Kidney (tissue), 14 donors: ENCODE data around the gene CNOT11. TPM values are rescaled to one million over a fixed set of nuclear protein-coding genes. Genes with fewer than 3 reads are reported as not detected.

ENCODE experiments used
- DNase-seq, 5 donors: peaks; one replicate each; pipeline ENCODE4 v3.0.0-alpha.2; 2013 to 2020
- FAIRE-seq: peaks from 2 replicates; lab custom pipeline; 2012; peaks lifted over from hg19 to GRCh38; lab: Jason Lieb, UNC
- H3K27ac ChIP-seq, 2 donors: one replicate each; pipeline ENCODE4 v1.7.0; 2013; ENCODE audit warnings: low read depth in 2 of 2, low read length in 2 of 2, inconsistent platforms in 1 of 2
- H3K27me3 ChIP-seq: one replicate; pipeline ENCODE4 v1.7.1; 2013; ENCODE audit warnings: low read length, inconsistent platforms; ENCODE audit not compliant: control insufficient read depth, insufficient read depth
- H3K36me3 ChIP-seq, 3 donors: one replicate each; pipeline versions ENCODE4 v1.7.0 to v1.7.1; 2013; ENCODE audit warnings: low read length in 3 of 3, control low read depth in 1 of 3, inconsistent platforms in 1 of 3; ENCODE audit not compliant: insufficient read depth in 3 of 3, control insufficient read depth in 2 of 3
- H3K4me1 ChIP-seq, 3 donors: one replicate each; pipeline versions ENCODE4 v1.7.0 to v1.7.1; 2013; ENCODE audit warnings: low read length in 3 of 3, inconsistent platforms in 1 of 3, low read depth in 1 of 3; ENCODE audit not compliant: control insufficient read depth in 2 of 3, insufficient read depth in 2 of 3
- H3K4me3 ChIP-seq, 3 donors: one replicate each; pipeline versions ENCODE4 v1.7.0 to v1.8.1; 2013; ENCODE audit warnings: low read length in 3 of 3, control low read depth in 1 of 3, inconsistent platforms in 1 of 3
- H3K9ac ChIP-seq, 3 donors: one replicate each; pipeline versions ENCODE4 v1.7.0 to v1.7.1; 2013; ENCODE audit warnings: low read length in 3 of 3, control low read depth in 1 of 3, inconsistent platforms in 1 of 3
- H3K9me3 ChIP-seq, 3 donors: one replicate each; pipeline versions ENCODE4 v1.7.0 to v1.7.1; 2013; ENCODE audit warnings: low read length in 3 of 3, control low read depth in 1 of 3, inconsistent platforms in 1 of 3; ENCODE audit not compliant: control insufficient read depth in 2 of 3, insufficient read depth in 1 of 3
- CTCF ChIP-seq: IDR thresholded peaks from 3 replicates; pipeline ENCODE4 v1.5.1; 2012; ENCODE audit warnings: mild to moderate bottlenecking, moderate library complexity, borderline replicate concordance; ENCODE audit not compliant: insufficient read depth; ENCODE audit errors: extremely low read depth
- intact Hi-C: fragments of 100-400 bp; cut with DNase I; formaldehyde crosslinking; loops from one replicate; pipeline ENCODE4 v1.11.1; 2022
- polyA plus RNA-seq: library from polyadenylated mRNA; stranded (reverse); fragments of 350-450 nt; fragmentation: Illumina TruSeq; extraction: RNeasy Lipid Tissue Mini Kit (QIAGEN cat#74804); gene quantifications from one replicate; pipeline ENCODE4 v1.2.3, GENCODE V29; 2014; ENCODE audit warnings: low read depth, low replicate concordance; ENCODE audit not compliant: insufficient read depth
- total RNA-seq: library from RNA; stranded (reverse); fragmentation: NEBNext Ultra II Directional; extraction: Animal tissue kit (Norgen Biotek cat#: 25700); gene quantifications from one replicate; pipeline ENCODE4 v1.2.1, GENCODE V29; 2021
- donor health status: control.
- donor health status: control.
- donor health status: control.
- donor health status: control.
- donor health status: control.
- donor health status: DM: yes; HTN: yes; CAD: no.
- donor health status: Normal renal cell carcinoma (clear cell type).

CNOT11 gene
- total and polyA plus RNA-seq, 2 donors from 2014 or later: 28.4 to 45.7 TPM

GRCh38 chr2:101270700-101271259 lies 18.1 kb downstream of the CNOT11 start:
- Histone ChIP-seq H3K9ac (no peak overlapping the region), H3K27me3 (no peaks in the 10 kb centered on the region), H3K4me3 (no peak overlapping the region), H3K36me3 (peaks cover 5 to 34% (median 12%) of the 10 kb centered on the region in 3 donors), H3K4me1 (peaks cover 0 to 6% (median 0%) of the 10 kb centered on the region in 3 donors), H3K9me3 (no peaks in the 10 kb centered on the region), H3K27ac (no peak overlapping the region)
- no peak for FAIRE-seq
- TF ChIP-seq CTCF: no peak
- DNase-seq: no peak
- intact Hi-C loops: no loop called here

- intact Hi-C loops: no loop called here
- Histone ChIP-seq H3K27me3 (no peaks in the 10 kb centered on the region), H3K9ac (no peak overlapping the region), H3K36me3 (peaks cover 5 to 34% (median 10%) of the 10 kb centered on the region in 3 donors), H3K4me3 (no peak overlapping the region), H3K9me3 (no peaks in the 10 kb centered on the region), H3K4me1 (peaks cover 0 to 6% (median 0%) of the 10 kb centered on the region in 3 donors), H3K27ac (no peak overlapping the region)
- DNase-seq (no peak), FAIRE-seq (peak; percentile 54)
- TF ChIP-seq CTCF: no peak
These were observed 19.5 kb downstream of the CNOT11 start for GRCh38 chr2:101272045-101272784.

GRCh38 chr2:101273056-101273455 lies 20.4 kb downstream of the CNOT11 start:
- Histone ChIP-seq H3K27me3 (no peaks in the 10 kb centered on the region), H3K9me3 (no peaks in the 10 kb centered on the region), H3K27ac (no peak overlapping the region), H3K4me3 (no peak overlapping the region), H3K36me3 (peaks cover 5 to 35% (median 12%) of the 10 kb centered on the region in 3 donors), H3K4me1 (no peaks in the 10 kb centered on the region), H3K9ac (no peak overlapping the region)
- DNase-seq (no peak), FAIRE-seq (no peak)
- intact Hi-C loops: no loop called here
- no peak for TF ChIP-seq CTCF
